NB4 (cell line): ENCODE results near the gene VPS9D1.

ENCODE experiments used
- DNase-seq: peaks from one replicate; pipeline ENCODE4 v3.0.0; 2010; ENCODE audit warnings: low read depth
- H3K4me3 ChIP-seq: one replicate; pipeline ENCODE4 v1.5.1; 2011; ENCODE audit warnings: mild to moderate bottlenecking, low read depth, low read length, moderate library complexity
- MYC ChIP-seq: IDR thresholded peaks from 2 replicates; pipeline ENCODE4 v1.6.1; 2011; ENCODE audit warnings: low read depth, low read length
- POLR2A ChIP-seq: IDR thresholded peaks from 2 replicates; pipeline ENCODE4 v1.6.1; 2011; ENCODE audit warnings: mild to moderate bottlenecking; ENCODE audit not compliant: insufficient read length; ENCODE audit errors: extremely low read depth
- TF ChIP-seq, protein P1 (sequence below): IDR thresholded peaks from 2 replicates; pipeline ENCODE4 v1.6.1; 2011; ENCODE audit warnings: low read depth, low read length
- TF ChIP-seq, protein P2 (sequence below): IDR thresholded peaks from one replicate; pipeline ENCODE4 v1.5.1; 2012; ENCODE audit warnings: low read depth, low read length

VPS9D1 gene

DNA sequence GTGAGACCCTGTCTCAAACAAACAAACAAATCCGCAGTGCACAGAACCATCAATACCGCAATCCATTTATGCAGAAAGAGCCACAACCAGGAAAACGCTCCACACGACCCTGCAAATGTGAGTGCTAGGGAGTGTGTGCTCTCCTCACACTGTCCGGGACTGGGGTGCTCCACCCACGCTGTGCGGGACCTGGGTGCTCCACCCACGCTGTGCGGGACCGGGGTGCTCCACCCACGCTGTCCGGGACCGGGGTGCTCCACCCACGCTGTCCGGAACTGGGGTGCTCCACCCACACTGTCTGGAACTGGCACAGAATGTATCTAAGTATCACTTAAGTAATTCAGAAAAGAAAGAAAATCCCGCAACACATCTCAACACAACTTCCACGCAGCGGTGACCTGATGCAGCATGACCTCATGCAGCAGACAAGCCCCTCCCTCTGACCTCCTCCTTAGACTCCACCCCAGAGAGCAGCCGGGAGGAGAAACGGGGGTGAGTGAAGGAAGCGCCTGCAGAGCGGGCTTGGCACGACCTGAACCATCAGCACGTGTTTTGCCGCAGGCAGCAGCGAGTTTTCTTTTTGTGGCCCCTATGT is 39.1 kb upstream of the VPS9D1 start:
- TF ChIP-seq POLR2A = no peak
- DNase-seq = no peak

DNA sequence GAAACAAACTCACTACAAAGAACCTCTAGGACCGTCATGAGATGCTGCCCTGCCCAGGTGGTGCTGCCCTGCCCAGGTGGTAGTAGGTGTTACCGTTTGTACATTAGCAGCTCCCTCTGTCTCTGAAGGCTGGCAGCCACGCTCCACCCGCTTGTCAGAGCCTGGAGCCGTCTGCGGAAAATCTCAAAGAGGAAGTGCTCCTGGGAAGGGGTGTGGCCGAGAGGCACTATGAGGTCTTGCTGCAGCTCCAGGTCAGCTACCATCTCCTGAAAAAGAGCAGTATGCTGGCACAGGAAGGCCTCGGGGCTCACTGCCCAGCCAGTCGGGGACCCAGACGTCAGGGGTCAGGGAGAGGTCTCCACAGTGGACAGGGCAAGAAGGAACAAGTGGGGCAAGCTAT is 28.9 kb upstream of the VPS9D1 start:
- no peak overlapping the region for H3K4me3 ChIP-seq
- DNase-seq = no peak
- TF ChIP-seq, protein P1, sequence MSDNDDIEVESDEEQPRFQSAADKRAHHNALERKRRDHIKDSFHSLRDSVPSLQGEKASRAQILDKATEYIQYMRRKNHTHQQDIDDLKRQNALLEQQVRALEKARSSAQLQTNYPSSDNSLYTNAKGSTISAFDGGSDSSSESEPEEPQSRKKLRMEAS = no peak
- no peak for TF ChIP-seq MYC
- TF ChIP-seq POLR2A = no peak
- TF ChIP-seq, protein P2, sequence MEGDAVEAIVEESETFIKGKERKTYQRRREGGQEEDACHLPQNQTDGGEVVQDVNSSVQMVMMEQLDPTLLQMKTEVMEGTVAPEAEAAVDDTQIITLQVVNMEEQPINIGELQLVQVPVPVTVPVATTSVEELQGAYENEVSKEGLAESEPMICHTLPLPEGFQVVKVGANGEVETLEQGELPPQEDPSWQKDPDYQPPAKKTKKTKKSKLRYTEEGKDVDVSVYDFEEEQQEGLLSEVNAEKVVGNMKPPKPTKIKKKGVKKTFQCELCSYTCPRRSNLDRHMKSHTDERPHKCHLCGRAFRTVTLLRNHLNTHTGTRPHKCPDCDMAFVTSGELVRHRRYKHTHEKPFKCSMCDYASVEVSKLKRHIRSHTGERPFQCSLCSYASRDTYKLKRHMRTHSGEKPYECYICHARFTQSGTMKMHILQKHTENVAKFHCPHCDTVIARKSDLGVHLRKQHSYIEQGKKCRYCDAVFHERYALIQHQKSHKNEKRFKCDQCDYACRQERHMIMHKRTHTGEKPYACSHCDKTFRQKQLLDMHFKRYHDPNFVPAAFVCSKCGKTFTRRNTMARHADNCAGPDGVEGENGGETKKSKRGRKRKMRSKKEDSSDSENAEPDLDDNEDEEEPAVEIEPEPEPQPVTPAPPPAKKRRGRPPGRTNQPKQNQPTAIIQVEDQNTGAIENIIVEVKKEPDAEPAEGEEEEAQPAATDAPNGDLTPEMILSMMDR = no peak

More for the DNA sequence above, 39.1 kb upstream of the VPS9D1 start:
- H3K4me3 ChIP-seq = no peak overlapping the region

DNA sequence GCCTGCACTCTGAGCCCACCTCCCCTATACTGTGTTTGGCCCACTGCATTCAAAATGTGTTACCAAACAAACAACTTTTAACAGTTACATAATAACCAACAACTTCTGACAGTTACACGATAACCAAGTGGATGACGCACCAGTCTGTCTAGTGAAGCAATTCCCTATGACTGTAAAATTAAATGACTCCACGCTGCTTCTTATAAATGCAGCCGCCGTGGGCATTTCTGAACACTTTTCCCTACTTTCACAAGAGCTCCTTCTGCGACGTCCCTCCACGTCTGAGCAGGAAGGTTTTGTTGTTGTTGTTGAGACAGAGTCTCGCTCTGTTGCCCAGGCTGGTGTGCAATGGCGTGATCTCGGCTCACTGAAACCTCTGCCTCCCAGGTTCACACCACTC is 28.2 kb upstream of the VPS9D1 start:
- no peak overlapping the region for H3K4me3 ChIP-seq
- no peak for DNase-seq
- no peak for TF ChIP-seq MYC
- TF ChIP-seq, protein P1 = no peak
- TF ChIP-seq, protein P2 = no peak
- TF ChIP-seq POLR2A = no peak

DNA sequence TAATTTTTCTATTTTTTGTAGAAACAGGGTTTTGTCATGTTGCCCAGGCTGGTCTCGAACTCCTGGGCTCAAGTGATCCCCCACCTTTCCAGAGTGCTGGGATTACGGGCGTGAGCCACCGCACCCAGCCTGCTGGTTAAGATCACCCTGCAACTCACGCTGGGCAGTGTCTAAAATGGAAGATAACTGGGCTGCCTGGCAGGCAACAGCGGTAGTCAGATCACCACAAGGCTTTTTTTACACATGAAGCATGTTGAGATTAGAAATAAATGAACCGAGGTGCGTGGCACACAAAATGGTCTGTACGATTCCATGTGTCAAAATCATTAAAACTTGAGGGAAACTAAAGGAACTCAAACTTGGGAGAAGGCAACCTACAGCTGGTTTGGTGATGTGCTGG is 27.4 kb upstream of the VPS9D1 start:
- H3K4me3 ChIP-seq = no peak overlapping the region
- TF ChIP-seq, protein P2 = no peak
- TF ChIP-seq MYC = no peak
- TF ChIP-seq POLR2A = no peak
- TF ChIP-seq, protein P1 = no peak

DNA sequence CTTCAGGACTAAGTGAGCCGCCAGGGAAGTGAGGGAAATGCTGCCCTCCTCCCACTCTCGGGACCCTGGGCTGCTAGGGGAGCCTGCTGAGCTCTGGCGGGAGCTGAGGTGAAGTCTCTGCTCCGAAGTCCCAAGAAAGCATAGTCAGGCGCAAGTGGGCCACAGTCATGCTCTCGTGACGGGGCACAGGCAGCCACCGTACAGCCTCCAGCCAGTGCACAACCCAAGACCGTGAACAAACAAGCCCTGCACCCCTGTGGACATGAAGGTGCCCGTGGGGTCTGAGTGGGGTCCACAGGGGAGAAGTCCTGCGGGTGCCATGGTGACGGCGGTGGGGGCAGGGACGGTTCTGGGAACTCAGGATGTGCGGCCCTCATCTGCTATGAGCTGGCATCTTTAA is 25.3 kb upstream of the VPS9D1 start:
- H3K4me3 ChIP-seq = no peak overlapping the region
- no peak for DNase-seq
- TF ChIP-seq, protein P1 = no peak
- TF ChIP-seq POLR2A (no peak), MYC (no peak)
- TF ChIP-seq, protein P2 = no peak

More for the DNA sequence above, 27.4 kb upstream of the VPS9D1 start:
- no peak for DNase-seq

DNA sequence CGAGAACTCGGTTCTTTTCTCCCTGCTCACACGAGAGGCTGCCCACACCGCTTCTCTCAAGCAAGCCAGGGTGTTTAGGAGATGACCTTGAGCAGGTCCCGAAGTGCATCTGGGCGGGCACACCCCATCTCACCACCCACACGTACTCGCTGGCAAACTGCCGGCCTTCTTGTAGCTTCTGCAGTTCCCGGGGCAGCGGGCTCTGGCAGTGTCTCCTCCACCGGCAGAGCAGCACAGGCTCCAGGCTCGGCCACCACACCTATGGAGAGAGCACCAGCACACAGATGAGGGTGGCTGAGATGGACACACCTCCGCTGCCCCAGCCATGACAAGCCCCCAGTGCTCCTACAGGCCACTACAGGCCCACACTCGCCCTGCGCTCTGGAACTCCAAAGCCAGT is 24.1 kb upstream of the VPS9D1 start:
- H3K4me3 ChIP-seq = no peak overlapping the region
- TF ChIP-seq, protein P2 = no peak
- TF ChIP-seq, protein P1 = no peak
- TF ChIP-seq POLR2A = no peak
- TF ChIP-seq MYC = no peak
- no peak for DNase-seq
